ENCODE measurements around the gene MAD2L2.

The MAD2L2 gene

GRCh38 chr1:11682287-11682771, 1.4 kb upstream of the MAD2L2 start:
- no peak for DNase-seq (ENCODE audit: low read depth)

- DNase-seq (ENCODE audit: low read depth): no peak
Measured at GRCh38 chr1:11680270-11681070, 478 bp downstream of the MAD2L2 start.

GRCh38 chr1:11678442-11678841, 2.5 kb downstream of the MAD2L2 start:
- DNase-seq (ENCODE audit: low read depth): no peak

- no peak for DNase-seq (ENCODE audit: low read depth)
Measured at GRCh38 chr1:11676386-11677103, 4.4 kb downstream of the MAD2L2 start.

GRCh38 chr1:11675325-11675724, 5.6 kb downstream of the MAD2L2 start:
- DNase-seq (ENCODE audit: low read depth): no peak

- no peak for DNase-seq (ENCODE audit: low read depth)
Measured at GRCh38 chr1:11674488-11674887, 6.5 kb downstream of the MAD2L2 start.

GRCh38 chr1:11673089-11673769, 7.7 kb downstream of the MAD2L2 start:
- DNase-seq (ENCODE audit: low read depth): no peak

GRCh38 chr1:11671544-11672286, 9.2 kb downstream of the MAD2L2 start:
- DNase-seq (ENCODE audit: low read depth): no peak

GRCh38 chr1:11671205-11671543, 9.8 kb downstream of the MAD2L2 start:
- DNase-seq (ENCODE audit: low read depth): no peak

GRCh38 chr1:11670747-11671146, 10.2 kb downstream of the MAD2L2 start:
- no peak for DNase-seq (ENCODE audit: low read depth)

- DNase-seq (ENCODE audit: low read depth): no peak
Measured at GRCh38 chr1:11668516-11668915, 12.4 kb downstream of the MAD2L2 start.

- DNase-seq (ENCODE audit: low read depth): no peak
Measured at GRCh38 chr1:11664336-11665065, 16.4 kb downstream of the MAD2L2 start.

- DNase-seq (ENCODE audit: low read depth): no peak
Measured at GRCh38 chr1:11661103-11661502, 19.8 kb downstream of the MAD2L2 start.

- DNase-seq (ENCODE audit: low read depth): no peak
Measured at GRCh38 chr1:11659748-11660147, 21.2 kb downstream of the MAD2L2 start.

- DNase-seq (ENCODE audit: low read depth): no peak
Measured at GRCh38 chr1:11658542-11658941, 22.4 kb downstream of the MAD2L2 start.

- DNase-seq (ENCODE audit: low read depth): no peak
Measured at GRCh38 chr1:11657654-11658053, 23.3 kb downstream of the MAD2L2 start.

- DNase-seq (ENCODE audit: low read depth): no peak
Measured at GRCh38 chr1:11654939-11655808, 25.8 kb downstream of the MAD2L2 start.

- no peak for DNase-seq (ENCODE audit: low read depth)
Measured at GRCh38 chr1:11654137-11654938, 26.6 kb downstream of the MAD2L2 start, which contains the start of the genes FBXO2 and FBXO44. Gene FBXO2 (minus strand): TSS chr1:11654429. CDS start chr1:11654340, 89 bp downstream. Gene FBXO44 (plus strand): TSS chr1:11654877. CDS start chr1:11655836, 959 bp downstream.

GRCh38 chr1:11653861-11654136, 27.1 kb downstream of the MAD2L2 start:
- no peak for DNase-seq (ENCODE audit: low read depth)
